Measurements from ENCODE around the gene NVL. TPM values are rescaled to one million over a fixed set of nuclear protein-coding genes. Genes with fewer than 3 reads are reported as not detected.

Gene NVL
- total and polyA plus RNA-seq, 2 of the 8 experiments (the other 6 are each of a cell fraction or from before 2014, with no cell fraction given), result 22.7 to 45.8 TPM

DNA sequence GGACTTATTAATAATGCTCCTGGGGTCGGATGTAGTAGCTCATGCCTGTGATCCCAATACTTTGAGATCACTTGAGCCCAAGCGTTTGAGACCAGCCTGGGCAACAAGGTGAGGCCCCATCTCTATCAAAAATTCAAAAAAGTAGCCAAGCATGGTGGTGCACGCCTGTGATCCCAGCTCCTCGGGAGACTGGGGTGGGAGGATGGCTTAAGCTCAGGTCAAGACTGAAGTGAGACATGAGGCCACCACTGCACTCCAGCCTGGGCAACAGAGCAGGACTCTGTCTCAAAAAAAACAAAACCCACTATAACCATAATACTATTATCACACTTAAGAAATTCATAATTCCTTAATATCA, 148.5 kb downstream of the NVL start:
- Histone ChIP-seq H3K4me3 (ENCODE audit: extremely low read depth in 1 of 4, insufficient read depth in 2 of 4, low read depth in 3 of 4, low read length in 4 of 4) (no peak overlapping the region), H4K20me1 (replicated peaks in 1 of 2; ENCODE audit: control insufficient read depth in 1 of 2, insufficient read depth in 2 of 2, low read length in 2 of 2) (peaks cover 0 to 5% of the 10 kb centered on the region in 2 experiments), H2AK5ac (ENCODE audit: low read depth, low read length) (no peak overlapping the region), H3K4me2 (ENCODE audit: insufficient read depth in 1 of 2, low read depth in 2 of 2, low read length in 2 of 2) (no peak overlapping the region; a peak in 1 of 4 replicates), H3K27me3 (replicated peaks in 1 of 4; ENCODE audit: control insufficient read depth in 3 of 4, extremely low read depth in 1 of 4, insufficient read depth in 3 of 4, low read length in 3 of 4) (no peaks in the 10 kb centered on the region), H2BK15ac (ENCODE audit: low read length) (no peak overlapping the region), H3K27ac (ENCODE audit: low read depth, low read length) (no peak overlapping the region), H3K23ac (ENCODE audit: insufficient read length) (no peak overlapping the region), H2BK12ac (ENCODE audit: low read depth, low read length) (no peak overlapping the region), H3K4me1 (replicated peaks in 1 of 4; ENCODE audit: control insufficient read depth in 3 of 4, insufficient read depth in 4 of 4, low read length in 3 of 4) (peaks cover 0 to 6% (median 1%) of the 10 kb centered on the region in 4 experiments; a peak in 3 of 7 replicates), H2BK120ac (replicated peaks; ENCODE audit: low read depth, low read length) (no peak overlapping the region), H2BK5ac (ENCODE audit: low read depth, low read length) (no peak overlapping the region), H3K4ac (replicated peaks; ENCODE audit: insufficient read length, low read depth, low read length) (no peak overlapping the region), H3K9me3 (ENCODE audit: insufficient read depth in 2 of 2, low read depth in 1 of 2, low read length in 1 of 2) (no peaks in the 10 kb centered on the region), H3K18ac (ENCODE audit: extremely low read depth, low read length) (no peak overlapping the region), H3K56ac (replicated peaks; ENCODE audit: insufficient read length, low read depth, low read length) (no peak overlapping the region), H3K79me2 (ENCODE audit: control insufficient read depth in 1 of 2, insufficient read depth in 2 of 2, low read length in 2 of 2) (peaks cover 0 to 29% of the 10 kb centered on the region in 2 experiments; a peak in 3 of 4 replicates), H4K8ac (ENCODE audit: extremely low read depth, insufficient read depth, low read length) (no peak overlapping the region), H2BK20ac (ENCODE audit: low read length) (no peak overlapping the region), H2AFZ (ENCODE audit: low read length) (no peak overlapping the region), H4K5ac (ENCODE audit: insufficient read length, low read depth, low read length) (no peak overlapping the region), H3K9ac (replicated peaks in 1 of 4; ENCODE audit: extremely low read depth in 1 of 4, low read depth in 3 of 4, low read length in 3 of 4) (no peak overlapping the region), H3K23me2 (ENCODE audit: low read depth, low read length) (peaks cover 9% of the 10 kb centered on the region; the same call in 1 of the 2 replicates), H3K14ac (ENCODE audit: insufficient read length) (no peak overlapping the region), H3K79me1 (ENCODE audit: low read depth, low read length) (peaks cover 2% of the 10 kb centered on the region; the same call in 1 of the 2 replicates), H4K91ac (replicated peaks; ENCODE audit: insufficient read length, low read length) (no peak overlapping the region), H3K36me3 (ENCODE audit: control insufficient read depth in 2 of 4, insufficient read depth in 4 of 4, low read length in 3 of 4) (peaks cover 0 to 4% (median 0%) of the 10 kb centered on the region in 4 experiments; a peak in 1 of 8 replicates)
- WGBS, 2 experiments (ENCODE audit: extremely low coverage in 1 of 2, insufficient coverage in 1 of 2, insufficient read length in 1 of 2, insufficient replicate concordance in 2 of 2, low coverage in 1 of 2, low lambda C conversion rate in 2 of 2, missing lambda C conversion rate in 1 of 2), result 90% methylated on average over 4 of the region's 4 CpGs; no CpG with 5 or more reads in 1 of the 2 experiments
- ChIA-PET POLR2A (ENCODE audit: partially characterized antibody) (interaction anchor here (0.6 to 1.8 kb wide), 3 partner anchors 12 to 29 kb away, joined by 3 to 6 read pairs (median 3); no protein-coding TSS in a partner anchor), CTCF (ENCODE audit: partially characterized antibody) (interaction anchor here (1.6 kb wide), 1 partner anchor 11 kb away, joined by 7 read pairs; no protein-coding TSS in a partner anchor)
- FAIRE-seq (no peak), DNase-seq (ENCODE audit: low read depth in 1 of 2, low spot score in 2 of 2) (no peak)
- no peak for TF ChIP-seq SRF (IDR thresholded peaks at IDR 0.05; ENCODE audit: low read depth, low read length)
- no peak for TF ChIP-seq NRF1 (IDR thresholded peaks at IDR 0.05; ENCODE audit: low read depth, low read length)
- no peak for TF ChIP-seq CHD1 (IDR thresholded peaks at IDR 0.05; ENCODE audit: low read depth, low read length)
- TF ChIP-seq KDM4A (IDR thresholded peaks at IDR 0.05; ENCODE audit: low read depth, low read length, severe bottlenecking), result no peak
- TF ChIP-seq SUZ12 (IDR thresholded peaks at IDR 0.05; ENCODE audit: low read length), result no peak
- TF ChIP-seq SIN3A (conservative IDR thresholded peaks at IDR 0.05 in 1 of 2, IDR thresholded peaks at IDR 0.05 in 1 of 2; ENCODE audit: low read depth in 1 of 2, low read length in 2 of 2), result no peak
- TF ChIP-seq, protein P1, sequence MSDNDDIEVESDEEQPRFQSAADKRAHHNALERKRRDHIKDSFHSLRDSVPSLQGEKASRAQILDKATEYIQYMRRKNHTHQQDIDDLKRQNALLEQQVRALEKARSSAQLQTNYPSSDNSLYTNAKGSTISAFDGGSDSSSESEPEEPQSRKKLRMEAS (IDR thresholded peaks at IDR 0.05), result no peak
- no peak for TF ChIP-seq YY1 (IDR thresholded peaks at IDR 0.05; ENCODE audit: low read depth, low read length)
- no peak for TF ChIP-seq BCL11A (IDR thresholded peaks at IDR 0.05; ENCODE audit: low read depth in 2 of 2, low read length in 2 of 2)
- TF ChIP-seq CTBP2 (IDR thresholded peaks at IDR 0.05; ENCODE audit: borderline replicate concordance, insufficient read depth, insufficient read length, low read length), result no peak
- TF ChIP-seq, protein P2, sequence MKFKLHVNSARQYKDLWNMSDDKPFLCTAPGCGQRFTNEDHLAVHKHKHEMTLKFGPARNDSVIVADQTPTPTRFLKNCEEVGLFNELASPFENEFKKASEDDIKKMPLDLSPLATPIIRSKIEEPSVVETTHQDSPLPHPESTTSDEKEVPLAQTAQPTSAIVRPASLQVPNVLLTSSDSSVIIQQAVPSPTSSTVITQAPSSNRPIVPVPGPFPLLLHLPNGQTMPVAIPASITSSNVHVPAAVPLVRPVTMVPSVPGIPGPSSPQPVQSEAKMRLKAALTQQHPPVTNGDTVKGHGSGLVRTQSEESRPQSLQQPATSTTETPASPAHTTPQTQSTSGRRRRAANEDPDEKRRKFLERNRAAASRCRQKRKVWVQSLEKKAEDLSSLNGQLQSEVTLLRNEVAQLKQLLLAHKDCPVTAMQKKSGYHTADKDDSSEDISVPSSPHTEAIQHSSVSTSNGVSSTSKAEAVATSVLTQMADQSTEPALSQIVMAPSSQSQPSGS (IDR thresholded peaks at IDR 0.05; ENCODE audit: low read length), result no peak
- TF ChIP-seq TCF12 (IDR thresholded peaks at IDR 0.05; ENCODE audit: low read depth, low read length), result no peak

Data from H1 (cell line).